ENCODE results near the gene IMP4.

DNA sequence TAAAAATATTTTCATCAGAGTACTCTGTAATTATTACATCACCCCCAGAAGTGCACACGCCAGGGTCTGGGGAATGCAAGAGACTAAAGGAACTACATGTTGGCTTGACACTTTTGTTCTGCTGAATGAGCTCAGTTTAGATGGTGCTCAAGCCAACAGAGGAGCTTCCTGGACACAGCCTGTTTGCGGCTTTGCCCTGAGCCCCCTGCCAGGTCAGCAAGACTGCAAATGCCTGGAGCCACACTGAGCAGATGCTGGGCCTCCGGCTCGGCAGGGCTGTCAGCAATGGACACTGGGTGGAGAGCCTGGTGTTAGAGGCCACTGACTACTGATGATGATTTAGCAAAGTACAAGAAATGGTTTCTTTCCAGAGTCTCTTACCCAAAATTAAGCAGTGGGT, 45.1 kb downstream of the IMP4 start:
- TF ChIP-seq, protein P1, sequence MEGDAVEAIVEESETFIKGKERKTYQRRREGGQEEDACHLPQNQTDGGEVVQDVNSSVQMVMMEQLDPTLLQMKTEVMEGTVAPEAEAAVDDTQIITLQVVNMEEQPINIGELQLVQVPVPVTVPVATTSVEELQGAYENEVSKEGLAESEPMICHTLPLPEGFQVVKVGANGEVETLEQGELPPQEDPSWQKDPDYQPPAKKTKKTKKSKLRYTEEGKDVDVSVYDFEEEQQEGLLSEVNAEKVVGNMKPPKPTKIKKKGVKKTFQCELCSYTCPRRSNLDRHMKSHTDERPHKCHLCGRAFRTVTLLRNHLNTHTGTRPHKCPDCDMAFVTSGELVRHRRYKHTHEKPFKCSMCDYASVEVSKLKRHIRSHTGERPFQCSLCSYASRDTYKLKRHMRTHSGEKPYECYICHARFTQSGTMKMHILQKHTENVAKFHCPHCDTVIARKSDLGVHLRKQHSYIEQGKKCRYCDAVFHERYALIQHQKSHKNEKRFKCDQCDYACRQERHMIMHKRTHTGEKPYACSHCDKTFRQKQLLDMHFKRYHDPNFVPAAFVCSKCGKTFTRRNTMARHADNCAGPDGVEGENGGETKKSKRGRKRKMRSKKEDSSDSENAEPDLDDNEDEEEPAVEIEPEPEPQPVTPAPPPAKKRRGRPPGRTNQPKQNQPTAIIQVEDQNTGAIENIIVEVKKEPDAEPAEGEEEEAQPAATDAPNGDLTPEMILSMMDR (conservative IDR thresholded peaks at IDR 0.05; ENCODE audit: low read depth, low read length), result no peak
- no peak for TF ChIP-seq POLR2A (IDR thresholded peaks at IDR 0.05; ENCODE audit: low read depth, low read length)
- TF ChIP-seq FOS (IDR thresholded peaks at IDR 0.05; ENCODE audit: low read depth, low read length), result no peak
- TF ChIP-seq RAD21 (IDR thresholded peaks at IDR 0.05; ENCODE audit: low read length), result no peak
- no peak for TF ChIP-seq MAFK (IDR thresholded peaks at IDR 0.05; ENCODE audit: low read depth, low read length)
- no peak for TF ChIP-seq SMC3 (IDR thresholded peaks at IDR 0.05; ENCODE audit: low read depth, low read length)
- no peak for TF ChIP-seq MAZ (IDR thresholded peaks at IDR 0.05; ENCODE audit: borderline replicate concordance, low read depth, low read length)
- TF ChIP-seq MXI1 (IDR thresholded peaks at IDR 0.05; ENCODE audit: borderline replicate concordance, low read depth, low read length), result no peak
- TF ChIP-seq BHLHE40 (IDR thresholded peaks at IDR 0.05; ENCODE audit: low read depth, low read length), result no peak
- no peak for TF ChIP-seq CEBPB (IDR thresholded peaks at IDR 0.05; ENCODE audit: low read depth, low read length)
- no peak for TF ChIP-seq RFX5 (IDR thresholded peaks at IDR 0.05; ENCODE audit: low read depth, low read length)
